A673 (cell line): ENCODE data around the gene TMEM178B.

ENCODE experiments used
- EZH2 ChIP-seq: fragments of 200-600 bp; sonication (generic); IDR thresholded peaks from 2 replicates; pipeline ENCODE4 v1.6.1; 2017; ENCODE audit warnings: borderline replicate concordance, low read depth, mild to moderate bottlenecking, mixed read lengths, antibody characterized with exemption, low read length; ENCODE audit not compliant: poor library complexity, severe bottlenecking
- TF ChIP-seq, protein P1 (sequence below): fragments of 300-800, 200-600 bp; sonication (generic); conservative IDR thresholded peaks from 2 replicates; pipeline ENCODE4 v1.5.1; 2017; ENCODE audit warnings: low read depth, mild to moderate bottlenecking, antibody characterized with exemption, low read length, moderate library complexity, mixed read lengths

- TF ChIP-seq, protein P1, sequence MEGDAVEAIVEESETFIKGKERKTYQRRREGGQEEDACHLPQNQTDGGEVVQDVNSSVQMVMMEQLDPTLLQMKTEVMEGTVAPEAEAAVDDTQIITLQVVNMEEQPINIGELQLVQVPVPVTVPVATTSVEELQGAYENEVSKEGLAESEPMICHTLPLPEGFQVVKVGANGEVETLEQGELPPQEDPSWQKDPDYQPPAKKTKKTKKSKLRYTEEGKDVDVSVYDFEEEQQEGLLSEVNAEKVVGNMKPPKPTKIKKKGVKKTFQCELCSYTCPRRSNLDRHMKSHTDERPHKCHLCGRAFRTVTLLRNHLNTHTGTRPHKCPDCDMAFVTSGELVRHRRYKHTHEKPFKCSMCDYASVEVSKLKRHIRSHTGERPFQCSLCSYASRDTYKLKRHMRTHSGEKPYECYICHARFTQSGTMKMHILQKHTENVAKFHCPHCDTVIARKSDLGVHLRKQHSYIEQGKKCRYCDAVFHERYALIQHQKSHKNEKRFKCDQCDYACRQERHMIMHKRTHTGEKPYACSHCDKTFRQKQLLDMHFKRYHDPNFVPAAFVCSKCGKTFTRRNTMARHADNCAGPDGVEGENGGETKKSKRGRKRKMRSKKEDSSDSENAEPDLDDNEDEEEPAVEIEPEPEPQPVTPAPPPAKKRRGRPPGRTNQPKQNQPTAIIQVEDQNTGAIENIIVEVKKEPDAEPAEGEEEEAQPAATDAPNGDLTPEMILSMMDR: no peak
- no peak for TF ChIP-seq EZH2
These were observed 127.5 kb downstream of the TMEM178B start for GRCh38 chr7:141201145-141201885.
